Fibroblast of lung (primary cell): ENCODE data around the gene VWA1. TPM values are rescaled to one million over a fixed set of nuclear protein-coding genes. Genes with fewer than 3 reads are reported as not detected.
A peak's percentile ranks its signal among the peaks of the same experiment; 100 is the strongest.

Experiments used
- DNase-seq, 2 donors: peaks; one replicate each; pipeline versions ENCODE4 v3.0.0 to v3.0.0-alpha.2; 2010; ENCODE audit warnings: low read depth in 2 of 2
- H2AFZ ChIP-seq: 2 replicates; pipeline ENCODE4 v1.5.1; 2012; ENCODE audit warnings: low read length, control low read depth, inconsistent platforms
- H3K27ac ChIP-seq: 2 replicates; pipeline ENCODE4 v1.5.1; 2011; ENCODE audit warnings: low read length, control low read depth; ENCODE audit not compliant: insufficient read depth
- H3K27me3 ChIP-seq: 2 replicates; pipeline ENCODE4 v1.5.1; 2011; ENCODE audit warnings: mild to moderate bottlenecking, low read length; ENCODE audit not compliant: control insufficient read depth, insufficient read depth
- H3K36me3 ChIP-seq: 2 replicates; pipeline ENCODE4 v1.5.1; 2011; ENCODE audit warnings: low read length; ENCODE audit not compliant: control insufficient read depth, insufficient read depth
- H3K4me1 ChIP-seq: 2 replicates; pipeline ENCODE4 v1.5.1; 2011; ENCODE audit warnings: low read length; ENCODE audit not compliant: control insufficient read depth, insufficient read depth; ENCODE audit errors: extremely low read depth
- H3K4me2 ChIP-seq: 2 replicates; pipeline ENCODE4 v1.5.1; 2011; ENCODE audit warnings: low read length, control low read depth; ENCODE audit not compliant: insufficient read depth; ENCODE audit errors: extremely low read depth
- H3K4me3 ChIP-seq, 4 experiments: fragments of 200-600 bp in 1 of 4; sonication (generic) in 1 of 4; replicated peaks in 1 of 4; 2 replicates each; pipeline ENCODE4 v1.5.1; 2011 to 2016; ENCODE audit warnings: low read length in 4 of 4, low read depth in 3 of 4, mild to moderate bottlenecking in 3 of 4, control low read depth in 2 of 4, inconsistent platforms in 1 of 4, mixed read lengths in 1 of 4; ENCODE audit not compliant: insufficient read depth in 1 of 4; ENCODE audit errors: control extremely low read depth in 1 of 4
- H3K79me2 ChIP-seq: 2 replicates; pipeline ENCODE4 v1.5.1; 2012; ENCODE audit warnings: mild to moderate bottlenecking, low read length, inconsistent platforms; ENCODE audit not compliant: control insufficient read depth, insufficient read depth
- H3K9ac ChIP-seq: 2 replicates; pipeline ENCODE4 v1.5.1; 2011; ENCODE audit warnings: mild to moderate bottlenecking, low read length, control low read depth; ENCODE audit not compliant: insufficient read depth
- H3K9me3 ChIP-seq: 2 replicates; pipeline ENCODE4 v1.5.1; 2012; ENCODE audit warnings: low read depth, low read length; ENCODE audit not compliant: control insufficient read depth, insufficient read depth
- H4K20me1 ChIP-seq: 2 replicates; pipeline ENCODE4 v1.5.1; 2011; ENCODE audit warnings: low read length; ENCODE audit not compliant: control insufficient read depth, insufficient read depth; ENCODE audit errors: extremely low read depth
- EZH2 ChIP-seq: IDR thresholded peaks from 2 replicates; pipeline ENCODE4 v1.5.1; 2012; ENCODE audit warnings: low read length, control low read depth, mild to moderate bottlenecking; ENCODE audit errors: missing control alignments
- polyA plus RNA-seq, 2 donors: library from polyadenylated mRNA; depleted of rRNA in 1 of 2; stranded (reverse) in 1 of 2; unstranded in 1 of 2; fragments of >200 nt; gene quantifications; 2 replicates each; pipeline ENCODE4 v1.2.1, GENCODE V29; 2011 to 2012; ENCODE audit warnings: missing spikeins in 1 of 2
- total RNA-seq: library from RNA; depleted of rRNA; stranded (reverse); fragments of >200 nt; gene quantifications from 2 replicates; pipeline ENCODE4 v1.2.1, GENCODE V29; 2014
- TF ChIP-seq, protein P1 (sequence below), 2 donors: IDR thresholded peaks in 1 of 2; conservative IDR thresholded peaks in 1 of 2; 1 replicate in 1 of 2; 2 replicates in 1 of 2; pipeline ENCODE4 v1.5.1; 2011 to 2012; ENCODE audit warnings: low read length in 2 of 2, control low read depth in 1 of 2, inconsistent platforms in 1 of 2, low read depth in 1 of 2, mild to moderate bottlenecking in 1 of 2

The VWA1 gene
- total and polyA plus RNA-seq, 2 donors (not counting 1 experiment from before 2014, with no cell fraction given), result 2.5 to 3.1 TPM

DNA sequence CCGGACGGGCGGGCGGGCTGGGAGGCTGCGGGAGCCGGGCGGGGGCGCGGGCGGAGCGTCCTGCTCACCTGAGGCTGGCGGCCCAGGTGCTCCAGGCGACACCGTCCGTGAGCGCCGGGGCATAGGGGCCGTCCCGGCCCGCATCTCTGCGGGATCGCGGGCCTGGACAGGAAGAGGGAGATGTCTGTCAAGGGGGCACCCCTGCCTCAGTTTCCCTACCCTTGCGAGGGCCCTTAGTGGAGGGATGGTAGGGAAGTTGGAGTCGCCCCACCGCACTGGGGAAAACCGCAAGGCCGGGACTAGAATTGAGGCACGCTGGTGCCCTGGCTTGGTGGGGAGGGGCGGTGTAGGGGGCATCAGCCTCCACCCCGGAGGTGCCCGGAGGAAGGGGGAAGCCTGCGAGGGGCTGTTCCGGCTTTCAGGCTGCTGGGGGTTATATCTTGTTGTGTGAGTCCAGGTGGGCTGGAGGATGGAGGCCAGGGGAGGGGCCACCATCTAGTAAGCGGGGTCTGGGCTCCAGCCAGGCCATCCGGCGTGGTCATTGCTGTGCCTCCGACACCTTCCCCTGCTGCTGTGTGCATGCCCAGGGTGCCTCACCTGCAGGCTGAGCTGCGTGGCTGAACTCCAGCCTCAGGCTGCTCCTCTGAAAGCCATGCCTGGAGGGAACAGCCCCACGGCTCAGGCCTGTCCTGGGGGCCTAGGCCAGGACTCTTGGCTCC, 580 bp downstream of the VWA1 start:
- Histone ChIP-seq H3K27me3 (no peaks in the 10 kb centered on the region), H3K36me3 (no peaks in the 10 kb centered on the region), H3K4me2 (peak overlapping the region; percentile 59), H3K4me1 (peaks cover 20% of the 10 kb centered on the region), H2AFZ (no peak overlapping the region), H4K20me1 (no peaks in the 10 kb centered on the region), H3K27ac (no peak overlapping the region), H3K4me3 (peak overlapping the region in 3 of 4 experiments; percentile 6 to 49 (median 23)), H3K9me3 (no peaks in the 10 kb centered on the region), H3K79me2 (no peaks in the 10 kb centered on the region), H3K9ac (no peak overlapping the region)
- no peak for DNase-seq
- TF ChIP-seq EZH2, result no peak
- TF ChIP-seq, protein P1, sequence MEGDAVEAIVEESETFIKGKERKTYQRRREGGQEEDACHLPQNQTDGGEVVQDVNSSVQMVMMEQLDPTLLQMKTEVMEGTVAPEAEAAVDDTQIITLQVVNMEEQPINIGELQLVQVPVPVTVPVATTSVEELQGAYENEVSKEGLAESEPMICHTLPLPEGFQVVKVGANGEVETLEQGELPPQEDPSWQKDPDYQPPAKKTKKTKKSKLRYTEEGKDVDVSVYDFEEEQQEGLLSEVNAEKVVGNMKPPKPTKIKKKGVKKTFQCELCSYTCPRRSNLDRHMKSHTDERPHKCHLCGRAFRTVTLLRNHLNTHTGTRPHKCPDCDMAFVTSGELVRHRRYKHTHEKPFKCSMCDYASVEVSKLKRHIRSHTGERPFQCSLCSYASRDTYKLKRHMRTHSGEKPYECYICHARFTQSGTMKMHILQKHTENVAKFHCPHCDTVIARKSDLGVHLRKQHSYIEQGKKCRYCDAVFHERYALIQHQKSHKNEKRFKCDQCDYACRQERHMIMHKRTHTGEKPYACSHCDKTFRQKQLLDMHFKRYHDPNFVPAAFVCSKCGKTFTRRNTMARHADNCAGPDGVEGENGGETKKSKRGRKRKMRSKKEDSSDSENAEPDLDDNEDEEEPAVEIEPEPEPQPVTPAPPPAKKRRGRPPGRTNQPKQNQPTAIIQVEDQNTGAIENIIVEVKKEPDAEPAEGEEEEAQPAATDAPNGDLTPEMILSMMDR (conservative IDR thresholded peaks at IDR 0.05 in 1 of 2, IDR thresholded peaks at IDR 0.05 in 1 of 2; ENCODE audit: low read depth in 1 of 2, low read length in 2 of 2), result no peak

DNA sequence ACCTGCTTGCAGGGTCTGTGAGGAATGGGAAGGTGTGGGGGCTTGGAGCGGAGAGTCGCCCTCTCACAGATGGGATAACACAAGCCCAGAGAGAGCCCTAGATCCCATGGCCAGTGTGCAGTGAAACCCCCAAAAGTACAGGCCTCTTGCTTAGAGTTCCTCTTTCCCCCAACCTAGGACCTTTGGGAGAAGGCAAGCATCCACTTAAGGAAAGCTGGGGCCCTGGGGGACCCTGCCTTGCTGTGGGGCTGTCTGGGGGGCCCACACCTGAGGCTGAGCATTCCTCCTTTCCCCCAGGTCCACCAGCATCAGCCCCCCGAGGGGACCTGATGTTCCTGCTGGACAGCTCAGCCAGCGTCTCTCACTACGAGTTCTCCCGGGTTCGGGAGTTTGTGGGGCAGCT, 1.1 kb downstream of the VWA1 start:
- Histone ChIP-seq H3K27me3 (no peaks in the 10 kb centered on the region), H3K4me1 (peaks cover 20% of the 10 kb centered on the region), H2AFZ (no peak overlapping the region), H3K79me2 (no peaks in the 10 kb centered on the region), H4K20me1 (no peaks in the 10 kb centered on the region), H3K27ac (no peak overlapping the region), H3K36me3 (no peaks in the 10 kb centered on the region), H3K4me2 (no peak overlapping the region), H3K4me3 (no peak overlapping the region), H3K9me3 (no peaks in the 10 kb centered on the region), H3K9ac (no peak overlapping the region)
- TF ChIP-seq, protein P1 (conservative IDR thresholded peaks at IDR 0.05 in 1 of 2, IDR thresholded peaks at IDR 0.05 in 1 of 2; ENCODE audit: low read depth in 1 of 2, low read length in 2 of 2), result no peak
- TF ChIP-seq EZH2, result no peak
- DNase-seq, result no peak

- H3K4me2 ChIP-seq, result no peak overlapping the region
Observed at GRCh38 chr1:1437033-1437903, 1.8 kb downstream of the VWA1 start.

More at GRCh38 chr1:1437033-1437903, 1.8 kb downstream of the VWA1 start:
- H4K20me1 ChIP-seq, result no peaks in the 10 kb centered on the region
- no peak overlapping the region for H3K4me3 ChIP-seq
- H3K27ac ChIP-seq, result no peak overlapping the region
- H3K9ac ChIP-seq, result no peak overlapping the region
- H2AFZ ChIP-seq, result no peak overlapping the region
- H3K79me2 ChIP-seq, result no peaks in the 10 kb centered on the region
- no peaks in the 10 kb centered on the region for H3K36me3 ChIP-seq
- no peak for DNase-seq
- TF ChIP-seq EZH2, result no peak
- TF ChIP-seq, protein P1 (conservative IDR thresholded peaks at IDR 0.05 in 1 of 2, IDR thresholded peaks at IDR 0.05 in 1 of 2; ENCODE audit: low read depth in 1 of 2, low read length in 2 of 2), result no peak
- H3K9me3 ChIP-seq, result no peaks in the 10 kb centered on the region
- H3K4me1 ChIP-seq, result peaks cover 15% of the 10 kb centered on the region
- no peaks in the 10 kb centered on the region for H3K27me3 ChIP-seq
